ENCODE results near the gene DMD. TPM values are rescaled to one million over a fixed set of nuclear protein-coding genes. Genes with fewer than 3 reads are reported as not detected.

The DMD gene
- total RNA-seq, 1 donor from 2014 or later: 23.9 TPM

GRCh38 chrX:33178690-33179089 lies 32.7 kb downstream of the DMD start:
- H3K4me3 Mint-ChIP-seq (ENCODE audit: low read depth): no peak overlapping the region
- no peaks in the 10 kb centered on the region for H3K36me3 Mint-ChIP-seq (ENCODE audit: insufficient read depth)
- no peaks in the 10 kb centered on the region for H3K9me3 Mint-ChIP-seq (ENCODE audit: low read depth)
- no peak for DNase-seq (ENCODE audit: low spot score, unreplicated experiment)
- no peak for TF ChIP-seq CTCF (IDR thresholded peaks at IDR 0.05; ENCODE audit: unreplicated experiment)
- H3K27me3 Mint-ChIP-seq: no peaks in the 10 kb centered on the region
- no peak overlapping the region for H3K27ac Mint-ChIP-seq
- peaks cover 5% of the 10 kb centered on the region for H3K4me1 Mint-ChIP-seq (ENCODE audit: low read depth)

GRCh38 chrX:33178218-33178617 lies 33.1 kb downstream of the DMD start:
- Mint-ChIP-seq H3K9me3 (ENCODE audit: low read depth) (no peaks in the 10 kb centered on the region), H3K27ac (no peak overlapping the region), H3K4me3 (ENCODE audit: low read depth) (no peak overlapping the region), H3K27me3 (no peaks in the 10 kb centered on the region), H3K4me1 (ENCODE audit: low read depth) (peaks cover under 1% of the 10 kb centered on the region), H3K36me3 (ENCODE audit: insufficient read depth) (no peaks in the 10 kb centered on the region)
- no peak for DNase-seq (ENCODE audit: low spot score, unreplicated experiment)
- no peak for TF ChIP-seq CTCF (IDR thresholded peaks at IDR 0.05; ENCODE audit: unreplicated experiment)

- Mint-ChIP-seq H3K27ac (no peak overlapping the region), H3K4me3 (ENCODE audit: low read depth) (no peak overlapping the region), H3K36me3 (ENCODE audit: insufficient read depth) (no peaks in the 10 kb centered on the region), H3K4me1 (ENCODE audit: low read depth) (no peaks in the 10 kb centered on the region), H3K9me3 (ENCODE audit: low read depth) (no peaks in the 10 kb centered on the region), H3K27me3 (no peaks in the 10 kb centered on the region)
- no peak for DNase-seq (ENCODE audit: low spot score, unreplicated experiment)
- TF ChIP-seq CTCF (IDR thresholded peaks at IDR 0.05; ENCODE audit: unreplicated experiment): no peak
These were observed 36.1 kb downstream of the DMD start for GRCh38 chrX:33175201-33175600.

- no peaks in the 10 kb centered on the region for H3K4me1 Mint-ChIP-seq (ENCODE audit: low read depth)
- H3K36me3 Mint-ChIP-seq (ENCODE audit: insufficient read depth): no peaks in the 10 kb centered on the region
- no peak for DNase-seq (ENCODE audit: low spot score, unreplicated experiment)
- H3K4me3 Mint-ChIP-seq (ENCODE audit: low read depth): no peak overlapping the region
- H3K27ac Mint-ChIP-seq: no peak overlapping the region
- H3K27me3 Mint-ChIP-seq: no peaks in the 10 kb centered on the region
- no peak for TF ChIP-seq CTCF (IDR thresholded peaks at IDR 0.05; ENCODE audit: unreplicated experiment)
- no peaks in the 10 kb centered on the region for H3K9me3 Mint-ChIP-seq (ENCODE audit: low read depth)
These were observed 40.3 kb downstream of the DMD start for GRCh38 chrX:33171041-33171440.

GRCh38 chrX:33161829-33162228 lies 49.5 kb downstream of the DMD start:
- Mint-ChIP-seq H3K4me1 (ENCODE audit: low read depth) (peaks cover 2% of the 10 kb centered on the region), H3K36me3 (ENCODE audit: insufficient read depth) (no peaks in the 10 kb centered on the region), H3K4me3 (ENCODE audit: low read depth) (no peak overlapping the region), H3K27me3 (no peaks in the 10 kb centered on the region), H3K9me3 (ENCODE audit: low read depth) (no peaks in the 10 kb centered on the region), H3K27ac (no peak overlapping the region)
- no peak for DNase-seq (ENCODE audit: low spot score, unreplicated experiment)
- TF ChIP-seq CTCF (IDR thresholded peaks at IDR 0.05; ENCODE audit: unreplicated experiment): no peak
